Keratinocyte (primary cell): ENCODE measurements around the gene TAPT1.

Source experiments
- EZH2 ChIP-seq: IDR thresholded peaks from one replicate; pipeline ENCODE4 v1.6.1; 2012; ENCODE audit warnings: inconsistent platforms, mild to moderate bottlenecking, low read length, moderate library complexity
- TF ChIP-seq, protein P1 (sequence below), 3 experiments: IDR thresholded peaks in 1 of 3; conservative IDR thresholded peaks in 1 of 3; optimal IDR thresholded peaks in 1 of 3; 2 replicates in 2 of 3; 3 replicates in 1 of 3; pipeline versions ENCODE3 to v1.5.1; 2011; ENCODE audit warnings: low read length in 3 of 3, mild to moderate bottlenecking in 3 of 3, moderate library complexity in 2 of 3, control low read depth in 1 of 3, inconsistent platforms in 1 of 3; ENCODE audit not compliant: insufficient read depth in 2 of 3; ENCODE audit errors: extremely low read depth in 1 of 3

- TF ChIP-seq EZH2: no peak
- TF ChIP-seq, protein P1, sequence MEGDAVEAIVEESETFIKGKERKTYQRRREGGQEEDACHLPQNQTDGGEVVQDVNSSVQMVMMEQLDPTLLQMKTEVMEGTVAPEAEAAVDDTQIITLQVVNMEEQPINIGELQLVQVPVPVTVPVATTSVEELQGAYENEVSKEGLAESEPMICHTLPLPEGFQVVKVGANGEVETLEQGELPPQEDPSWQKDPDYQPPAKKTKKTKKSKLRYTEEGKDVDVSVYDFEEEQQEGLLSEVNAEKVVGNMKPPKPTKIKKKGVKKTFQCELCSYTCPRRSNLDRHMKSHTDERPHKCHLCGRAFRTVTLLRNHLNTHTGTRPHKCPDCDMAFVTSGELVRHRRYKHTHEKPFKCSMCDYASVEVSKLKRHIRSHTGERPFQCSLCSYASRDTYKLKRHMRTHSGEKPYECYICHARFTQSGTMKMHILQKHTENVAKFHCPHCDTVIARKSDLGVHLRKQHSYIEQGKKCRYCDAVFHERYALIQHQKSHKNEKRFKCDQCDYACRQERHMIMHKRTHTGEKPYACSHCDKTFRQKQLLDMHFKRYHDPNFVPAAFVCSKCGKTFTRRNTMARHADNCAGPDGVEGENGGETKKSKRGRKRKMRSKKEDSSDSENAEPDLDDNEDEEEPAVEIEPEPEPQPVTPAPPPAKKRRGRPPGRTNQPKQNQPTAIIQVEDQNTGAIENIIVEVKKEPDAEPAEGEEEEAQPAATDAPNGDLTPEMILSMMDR (optimal IDR thresholded peaks at IDR 0.05 in 1 of 3, IDR thresholded peaks at IDR 0.05 in 1 of 3, conservative IDR thresholded peaks at IDR 0.05 in 1 of 3; ENCODE audit: extremely low read depth in 1 of 3, insufficient read depth in 2 of 3, low read length in 3 of 3): peak in 2 of 3 experiments; percentile 14 to 22
Observed at GRCh38 chr4:16270454-16271328, 44.4 kb upstream of the TAPT1 start.
